Measurements from ENCODE around the gene UQCC2.

Gene UQCC2

DNA sequence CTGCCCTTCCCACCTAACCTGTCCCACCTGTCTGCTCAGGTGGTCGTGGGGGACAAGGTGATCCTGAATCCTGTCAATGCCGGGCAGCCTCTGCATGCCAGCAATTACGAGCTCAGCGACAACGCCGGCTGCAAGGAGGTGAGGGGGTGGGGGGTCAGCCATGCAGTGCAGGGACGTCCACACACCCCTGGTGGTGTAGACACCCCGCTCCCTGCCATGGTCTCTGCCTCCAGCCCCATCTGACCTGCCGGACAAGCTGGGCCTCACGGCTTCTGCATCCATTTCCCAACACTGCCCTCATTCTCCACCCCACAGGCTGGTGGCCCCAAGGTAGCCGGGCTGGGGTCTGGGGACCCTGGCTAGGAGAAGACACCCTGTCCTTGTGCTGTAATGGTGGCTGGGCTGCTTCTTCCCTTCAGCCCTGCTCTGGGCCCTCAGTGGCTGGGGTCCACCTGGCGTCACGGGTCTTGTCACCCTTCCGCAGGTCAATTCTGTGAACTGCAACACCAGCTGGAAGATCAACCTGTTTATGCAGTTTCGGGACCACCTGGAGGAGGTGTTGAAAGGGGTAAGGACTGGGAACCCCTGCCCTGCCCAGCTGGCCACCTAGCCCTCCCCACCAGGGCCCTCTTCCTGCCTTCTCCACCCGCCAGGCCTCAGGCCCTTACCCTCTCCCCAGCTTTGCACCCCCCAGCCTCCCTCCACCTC, 52.4 kb downstream of the UQCC2 start:
- no peak for DNase-seq (ENCODE audit: low read depth)
- TF ChIP-seq, protein P1, sequence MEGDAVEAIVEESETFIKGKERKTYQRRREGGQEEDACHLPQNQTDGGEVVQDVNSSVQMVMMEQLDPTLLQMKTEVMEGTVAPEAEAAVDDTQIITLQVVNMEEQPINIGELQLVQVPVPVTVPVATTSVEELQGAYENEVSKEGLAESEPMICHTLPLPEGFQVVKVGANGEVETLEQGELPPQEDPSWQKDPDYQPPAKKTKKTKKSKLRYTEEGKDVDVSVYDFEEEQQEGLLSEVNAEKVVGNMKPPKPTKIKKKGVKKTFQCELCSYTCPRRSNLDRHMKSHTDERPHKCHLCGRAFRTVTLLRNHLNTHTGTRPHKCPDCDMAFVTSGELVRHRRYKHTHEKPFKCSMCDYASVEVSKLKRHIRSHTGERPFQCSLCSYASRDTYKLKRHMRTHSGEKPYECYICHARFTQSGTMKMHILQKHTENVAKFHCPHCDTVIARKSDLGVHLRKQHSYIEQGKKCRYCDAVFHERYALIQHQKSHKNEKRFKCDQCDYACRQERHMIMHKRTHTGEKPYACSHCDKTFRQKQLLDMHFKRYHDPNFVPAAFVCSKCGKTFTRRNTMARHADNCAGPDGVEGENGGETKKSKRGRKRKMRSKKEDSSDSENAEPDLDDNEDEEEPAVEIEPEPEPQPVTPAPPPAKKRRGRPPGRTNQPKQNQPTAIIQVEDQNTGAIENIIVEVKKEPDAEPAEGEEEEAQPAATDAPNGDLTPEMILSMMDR (IDR thresholded peaks at IDR 0.05; ENCODE audit: low read length, missing control alignments): no peak
- no peak overlapping the region for H3K4me3 ChIP-seq (replicated peaks; ENCODE audit: low read depth, low read length)

- no peak for DNase-seq (ENCODE audit: low read depth)
- H3K4me3 ChIP-seq (replicated peaks; ENCODE audit: low read depth, low read length): no peak overlapping the region
- TF ChIP-seq, protein P1 (IDR thresholded peaks at IDR 0.05; ENCODE audit: low read length, missing control alignments): no peak
Observed at GRCh38 chr6:33656844-33657243, 54.7 kb downstream of the UQCC2 start.

- DNase-seq (ENCODE audit: low read depth): no peak
- H3K4me3 ChIP-seq (replicated peaks; ENCODE audit: low read depth, low read length): no peak overlapping the region
- TF ChIP-seq, protein P1 (IDR thresholded peaks at IDR 0.05; ENCODE audit: low read length, missing control alignments): no peak
Observed at GRCh38 chr6:33654831-33655554, 56.5 kb downstream of the UQCC2 start.

DNA sequence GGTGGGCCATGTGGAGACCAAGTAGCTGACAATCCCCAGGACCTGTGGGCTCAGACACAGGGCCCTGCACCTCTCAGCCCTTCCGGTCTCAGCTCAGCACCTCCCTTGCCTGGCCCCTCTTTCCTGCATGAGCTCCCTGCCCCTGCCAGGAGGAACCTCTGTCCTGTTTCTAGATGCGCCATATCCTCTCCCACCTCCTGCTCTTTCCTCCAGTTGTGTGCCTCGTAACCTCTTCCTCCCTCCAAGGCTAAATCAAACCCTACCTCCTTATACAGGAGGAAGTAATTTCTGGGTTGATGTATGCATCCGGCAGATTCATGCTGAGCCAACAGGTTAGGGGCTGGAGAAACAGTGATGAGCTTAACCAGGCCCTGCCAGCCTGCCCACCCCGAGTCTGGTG, 59.5 kb downstream of the UQCC2 start:
- TF ChIP-seq, protein P1 (IDR thresholded peaks at IDR 0.05; ENCODE audit: low read length, missing control alignments): no peak
- H3K4me3 ChIP-seq (replicated peaks; ENCODE audit: low read depth, low read length): no peak overlapping the region
- no peak for DNase-seq (ENCODE audit: low read depth)

DNA sequence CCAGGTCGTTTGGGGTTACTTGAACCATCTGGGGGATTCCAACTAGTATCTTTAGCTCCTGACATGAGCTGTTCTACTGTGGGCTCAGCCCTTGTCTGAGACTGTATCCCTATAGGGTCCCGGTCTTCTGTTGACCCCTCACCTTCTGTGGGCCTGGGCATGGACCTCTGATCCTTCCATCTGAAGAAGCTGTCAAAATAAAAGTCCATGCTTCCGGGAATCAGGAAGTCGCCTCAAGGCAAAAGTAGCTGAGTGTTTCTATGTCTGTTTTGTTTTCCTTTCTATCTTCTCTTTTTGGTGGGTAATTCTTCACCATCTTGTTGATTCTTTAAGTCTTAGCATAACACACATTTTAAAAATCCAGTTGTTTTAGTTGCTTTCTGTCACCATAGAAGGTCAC, 60.1 kb downstream of the UQCC2 start:
- DNase-seq (ENCODE audit: low read depth): no peak
- TF ChIP-seq, protein P1 (IDR thresholded peaks at IDR 0.05; ENCODE audit: low read length, missing control alignments): no peak
- no peak overlapping the region for H3K4me3 ChIP-seq (replicated peaks; ENCODE audit: low read depth, low read length)

Data from fibroblast of pulmonary artery (primary cell).